NCI-H524 treated with DMSO at 0.1 percent for 48 hours (cell line): ENCODE measurements around the gene NELL1.

Experiments used
- DNase-seq: peaks from one replicate; lab custom pipeline; 2025; lab: John Stamatoyannopoulos, UW

NELL1 gene

GRCh38 chr11:20668844-20669819 is at the start of gene NELL1:
Gene NELL1, plus strand, starts transcription at chr11:20669586.
- no peak for DNase-seq

GRCh38 chr11:20620988-20621387 is 48.4 kb upstream of the NELL1 start:
- no peak for DNase-seq

- no peak for DNase-seq
Observed at GRCh38 chr11:20621679-20622078, 47.7 kb upstream of the NELL1 start.

- DNase-seq, result no peak
Observed at GRCh38 chr11:20623252-20623651, 46.1 kb upstream of the NELL1 start.

GRCh38 chr11:20626279-20626678 is 43.1 kb upstream of the NELL1 start:
- no peak for DNase-seq

GRCh38 chr11:20627026-20627425 is 42.4 kb upstream of the NELL1 start:
- no peak for DNase-seq

- no peak for DNase-seq
Observed at GRCh38 chr11:20627701-20628100, 41.7 kb upstream of the NELL1 start.

- DNase-seq, result no peak
Observed at GRCh38 chr11:20631519-20632168, 37.7 kb upstream of the NELL1 start.

- no peak for DNase-seq
Observed at GRCh38 chr11:20632169-20632532, 37.2 kb upstream of the NELL1 start.

- no peak for DNase-seq
Observed at GRCh38 chr11:20634044-20634443, 35.3 kb upstream of the NELL1 start.

GRCh38 chr11:20634781-20635180 is 34.6 kb upstream of the NELL1 start:
- no peak for DNase-seq

GRCh38 chr11:20638074-20638473 is 31.3 kb upstream of the NELL1 start:
- no peak for DNase-seq

- DNase-seq, result no peak
Observed at GRCh38 chr11:20639688-20640087, 29.7 kb upstream of the NELL1 start.

GRCh38 chr11:20640401-20640800 is 29.0 kb upstream of the NELL1 start:
- DNase-seq, result no peak

- no peak for DNase-seq
Observed at GRCh38 chr11:20644360-20644759, 25.0 kb upstream of the NELL1 start.

GRCh38 chr11:20647976-20648565 is 21.3 kb upstream of the NELL1 start:
- DNase-seq, result peak; percentile 9

- DNase-seq, result no peak
Observed at GRCh38 chr11:20652150-20652806, 17.1 kb upstream of the NELL1 start.

GRCh38 chr11:20654038-20654437 is 15.3 kb upstream of the NELL1 start:
- no peak for DNase-seq

GRCh38 chr11:20656901-20657300 is 12.5 kb upstream of the NELL1 start:
- DNase-seq, result no peak

- no peak for DNase-seq
Observed at GRCh38 chr11:20658135-20658534, 11.3 kb upstream of the NELL1 start.

GRCh38 chr11:20661445-20661844 is 7.9 kb upstream of the NELL1 start:
- DNase-seq, result no peak

GRCh38 chr11:20661850-20662249 is 7.5 kb upstream of the NELL1 start:
- no peak for DNase-seq
